Dermis microvascular lymphatic vessel endothelial cell (primary cell): ENCODE results near the gene CD274. TPM values are rescaled to one million over a fixed set of nuclear protein-coding genes. Genes with fewer than 3 reads are reported as not detected.
"Not testable (repeated sequence)": the region's sequence is repeated elsewhere in the genome, so short reads cannot be mapped to it uniquely, and the experiment has no call there.

Source experiments
- DNase-seq, 2 donors: peaks; one replicate each; pipeline versions ENCODE4 v3.0.0 to v3.0.0-alpha.2; 2010; ENCODE audit warnings: low read depth in 2 of 2
- total RNA-seq: library from RNA; depleted of rRNA; stranded (reverse); fragments of >200 nt; gene quantifications from 2 replicates; pipeline ENCODE4 v1.2.1, GENCODE V29; 2014

Gene CD274
- total RNA-seq, 1 donor from 2014 or later: 6.4 TPM

GRCh38 chr9:5494765-5495164, 44.4 kb downstream of the CD274 start:
- DNase-seq: not testable (repeated sequence)

- DNase-seq: no peak
These were observed 48.8 kb downstream of the CD274 start for GRCh38 chr9:5499157-5499556.

GRCh38 chr9:5499889-5500398, 49.6 kb downstream of the CD274 start:
- peak; percentile 98 to 100 for DNase-seq

GRCh38 chr9:5500441-5501235, 50.3 kb downstream of the CD274 start:
- peak in 1 of 2 donors; percentile 63 for DNase-seq

- DNase-seq: no peak
These were observed 52.2 kb downstream of the CD274 start for GRCh38 chr9:5502553-5502952.

- peak in 1 of 2 donors; percentile 86 for DNase-seq
These were observed 59.2 kb downstream of the CD274 start for GRCh38 chr9:5509573-5509972.

- DNase-seq: peak in 1 of 2 donors; percentile 58
These were observed 60.1 kb downstream of the CD274 start, which contains the start of gene PDCD1LG2 for GRCh38 chr9:5510360-5510931. TSS of gene PDCD1LG2 (plus strand) at chr9:5510531. CDS start at chr9:5522547, 12,016 bp downstream.

- no peak for DNase-seq
These were observed 60.6 kb downstream of the CD274 start for GRCh38 chr9:5510989-5511388.

- DNase-seq: no peak
These were observed 61.1 kb downstream of the CD274 start for GRCh38 chr9:5511476-5511875.

GRCh38 chr9:5511935-5512580, 61.7 kb downstream of the CD274 start:
- no peak for DNase-seq

GRCh38 chr9:5512658-5513452, 62.5 kb downstream of the CD274 start:
- no peak for DNase-seq

- DNase-seq: no peak
These were observed 63.7 kb downstream of the CD274 start for GRCh38 chr9:5513966-5514616.

GRCh38 chr9:5514617-5515260, 64.4 kb downstream of the CD274 start:
- DNase-seq: no peak

- DNase-seq: no peak
These were observed 64.9 kb downstream of the CD274 start for GRCh38 chr9:5515261-5515650.

- no peak for DNase-seq
These were observed 66.3 kb downstream of the CD274 start for GRCh38 chr9:5516453-5517220.

GRCh38 chr9:5518171-5518936, 68.0 kb downstream of the CD274 start:
- no peak for DNase-seq

- DNase-seq: no peak
These were observed 68.6 kb downstream of the CD274 start for GRCh38 chr9:5518937-5519319.
